ENCODE data around the gene TANGO6.

TANGO6 gene

GRCh38 chr16:69106491-69107315 lies 263.4 kb downstream of the TANGO6 start:
- peak; percentile 58 for DNase-seq

- no peak for DNase-seq
These were observed 264.1 kb downstream of the TANGO6 start for GRCh38 chr16:69107316-69107962.

GRCh38 chr16:69108064-69108904 lies 265.0 kb downstream of the TANGO6 start:
- DNase-seq = no peak

GRCh38 chr16:69108905-69109252 lies 265.5 kb downstream of the TANGO6 start:
- DNase-seq = no peak

GRCh38 chr16:69109486-69110270 lies 266.3 kb downstream of the TANGO6 start:
- no peak for DNase-seq

GRCh38 chr16:69110406-69110805 lies 267.1 kb downstream of the TANGO6 start:
- no peak for DNase-seq

GRCh38 chr16:69111216-69111875 lies 268.0 kb downstream of the TANGO6 start:
- no peak for DNase-seq

- DNase-seq = no peak
These were observed 268.5 kb downstream of the TANGO6 start for GRCh38 chr16:69111876-69112230.

- DNase-seq = peak; percentile 79
These were observed 269.2 kb downstream of the TANGO6 start for GRCh38 chr16:69112285-69113129.

GRCh38 chr16:69113216-69113615 lies 269.9 kb downstream of the TANGO6 start:
- DNase-seq = no peak

GRCh38 chr16:69114346-69114975 lies 271.1 kb downstream of the TANGO6 start:
- no peak for DNase-seq

- DNase-seq = no peak
These were observed 271.6 kb downstream of the TANGO6 start for GRCh38 chr16:69114976-69115355.

- no peak for DNase-seq
These were observed 272.0 kb downstream of the TANGO6 start for GRCh38 chr16:69115361-69115760.

GRCh38 chr16:69115837-69116236 lies 272.5 kb downstream of the TANGO6 start:
- no peak for DNase-seq

GRCh38 chr16:69116256-69116875 lies 273.0 kb downstream of the TANGO6 start:
- no peak for DNase-seq

- no peak for DNase-seq
These were observed 273.6 kb downstream of the TANGO6 start for GRCh38 chr16:69116906-69117305.

GRCh38 chr16:69118468-69118867 lies 275.1 kb downstream of the TANGO6 start:
- DNase-seq = no peak

GRCh38 chr16:69118994-69119393 lies 275.7 kb downstream of the TANGO6 start:
- DNase-seq = no peak

GRCh38 chr16:69119536-69119935 lies 276.2 kb downstream of the TANGO6 start:
- no peak for DNase-seq

- DNase-seq = no peak
These were observed 276.8 kb downstream of the TANGO6 start for GRCh38 chr16:69120096-69120664.

All from activated CD8-positive, alpha-beta memory T cell treated with anti-CD3 and anti-CD28 coated beads, Interleukin-2, amount 50 U/mL, for 48 hours (primary cell).